ENCODE data around the gene LMNB1.

DNA sequence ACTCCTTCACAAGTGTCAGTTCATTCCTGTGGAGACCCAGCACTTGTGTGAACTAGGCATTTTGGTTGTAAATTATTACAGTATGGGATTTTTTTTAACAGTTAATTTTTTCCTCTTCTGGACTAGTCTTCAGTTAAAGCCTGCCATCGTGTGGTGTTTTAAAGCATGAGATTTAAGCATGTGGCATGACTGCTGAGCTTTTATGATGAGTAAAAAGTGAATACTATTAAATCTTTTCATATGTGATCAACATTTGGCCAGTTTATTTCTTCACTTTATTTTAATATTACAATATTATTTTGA is 25.0 kb downstream of the LMNB1 start:
- TF ChIP-seq CTCF (IDR thresholded peaks at IDR 0.05), result peak in 4 of 7 experiments; percentile 18 to 31 (median 28)
- no peak for TF ChIP-seq POLR2A (IDR thresholded peaks at IDR 0.05)
